CD8-positive, alpha-beta memory T cell (primary cell): Measurements from ENCODE around the gene HNMT. TPM values are rescaled to one million over a fixed set of nuclear protein-coding genes. Genes with fewer than 3 reads are reported as not detected.
"Not testable (repeated sequence)": the region's sequence is repeated elsewhere in the genome, so short reads cannot be mapped to it uniquely, and the experiment has no call there.

Experiments used
- CTCF ChIA-PET: fragments of 350-600 bp; sonication (Branson Sonifier 250); formaldehyde crosslinking; loops from one replicate; lab custom pipeline; 2021; ENCODE audit warnings: antibody characterized with exemption; lab: Charles Lee
- POLR2A ChIA-PET: fragments of 350-600 bp; sonication (Branson Sonifier 250); formaldehyde crosslinking; loops from one replicate; lab custom pipeline; 2021; ENCODE audit warnings: antibody characterized with exemption; lab: Charles Lee
- DNase-seq, 5 donors: peaks; one replicate each; pipeline versions ENCODE4 v3.0.0 to v3.0.0-alpha.2; 2020 to 2022; ENCODE audit warnings: mixed read lengths in 1 of 5
- H3K27ac ChIP-seq: one replicate; pipeline ENCODE4 v1.7.0; 2013; ENCODE audit warnings: low read depth, mild to moderate bottlenecking, low read length, moderate library complexity
- H3K27me3 ChIP-seq: 2 replicates; pipeline ENCODE4 v1.7.0; 2013; ENCODE audit warnings: low read length, mild to moderate bottlenecking; ENCODE audit not compliant: insufficient read depth, poor library complexity, severe bottlenecking
- H3K36me3 ChIP-seq: 2 replicates; pipeline ENCODE4 v1.7.0; 2013; ENCODE audit warnings: mild to moderate bottlenecking, low read length, moderate library complexity; ENCODE audit not compliant: insufficient read depth
- H3K4me1 ChIP-seq: 2 replicates; pipeline ENCODE4 v1.7.0; 2013; ENCODE audit warnings: mild to moderate bottlenecking, low read length, moderate library complexity; ENCODE audit not compliant: insufficient read depth
- H3K4me3 ChIP-seq: 2 replicates; pipeline ENCODE4 v1.7.0; 2013; ENCODE audit warnings: mild to moderate bottlenecking, low read length
- H3K9me3 ChIP-seq: 2 replicates; pipeline ENCODE4 v1.7.0; 2013; ENCODE audit warnings: mild to moderate bottlenecking, low read length
- H3K27ac Mint-ChIP-seq, 8 donors: one replicate each; pipeline ENCODE4 v1.8.0; 2020 to 2021; ENCODE audit warnings: mixed read lengths in 8 of 8, mild to moderate bottlenecking in 6 of 8, inconsistent platforms in 3 of 8, moderate library complexity in 3 of 8
- H3K27me3 Mint-ChIP-seq, 2 donors: one replicate each; pipeline ENCODE4 v1.8.0; 2020 to 2021; ENCODE audit warnings: mixed read lengths in 2 of 2, mild to moderate bottlenecking in 1 of 2, moderate library complexity in 1 of 2
- H3K36me3 Mint-ChIP-seq, 3 donors: one replicate each; pipeline ENCODE4 v1.8.0; 2020 to 2021; ENCODE audit warnings: mixed read lengths in 3 of 3, inconsistent platforms in 1 of 3, mild to moderate bottlenecking in 1 of 3
- H3K4me1 Mint-ChIP-seq, 3 donors: one replicate each; pipeline ENCODE4 v1.8.0; 2020 to 2021; ENCODE audit warnings: mixed read lengths in 3 of 3, inconsistent platforms in 1 of 3, mild to moderate bottlenecking in 1 of 3
- H3K4me3 Mint-ChIP-seq, 7 donors: one replicate each; pipeline ENCODE4 v1.8.0; 2020 to 2021; ENCODE audit warnings: mixed read lengths in 7 of 7, mild to moderate bottlenecking in 6 of 7, moderate library complexity in 4 of 7, inconsistent platforms in 2 of 7
- H3K9me3 Mint-ChIP-seq, 5 donors: one replicate each; pipeline ENCODE4 v1.8.0; 2020 to 2022; ENCODE audit warnings: mixed read lengths in 5 of 5, mild to moderate bottlenecking in 3 of 5, moderate library complexity in 2 of 5, inconsistent platforms in 1 of 5
- polyA plus RNA-seq: library from polyadenylated mRNA; unstranded; fragments of 300-500 nt; fragmentation: Illumina TruSeq; gene quantifications from one replicate; pipeline ENCODE4 v1.2.3, GENCODE V29; 2021
- total RNA-seq, 2 experiments: library from RNA; stranded (reverse); gene quantifications; one replicate each; pipeline ENCODE4 v1.2.3, GENCODE V29; 2021

HNMT gene
- total and polyA plus RNA-seq, 3 experiments from 2014 or later, result 0.61 to 0.78 TPM; not detected in 1

- Histone ChIP-seq H3K27ac (no peak overlapping the region), H3K36me3 (no peaks in the 10 kb centered on the region), H3K27me3 (no peaks in the 10 kb centered on the region), H3K4me3 (no peak overlapping the region), H3K9me3 (no peaks in the 10 kb centered on the region), H3K4me1 (no peaks in the 10 kb centered on the region)
- Mint-ChIP-seq H3K27me3 (no peaks in the 10 kb centered on the region), H3K4me3 (no peak overlapping the region), H3K4me1 (no peaks in the 10 kb centered on the region), H3K36me3 (no peaks in the 10 kb centered on the region), H3K27ac (no peak overlapping the region), H3K9me3 (peaks cover 0 to 4% (median 0%) of the 10 kb centered on the region in 5 donors)
- CTCF ChIA-PET, result no interaction called here
- DNase-seq, result no peak
- POLR2A ChIA-PET, result no interaction called here
Measured at GRCh38 chr2:138034536-138034935, 70.3 kb downstream of the HNMT start.

GRCh38 chr2:138035608-138036217 lies 71.4 kb downstream of the HNMT start:
- Mint-ChIP-seq H3K36me3 (no peaks in the 10 kb centered on the region), H3K4me1 (no peaks in the 10 kb centered on the region), H3K9me3 (peaks cover 0 to 4% (median 0%) of the 10 kb centered on the region in 5 donors), H3K27ac (peak overlapping the region in 1 of 8 donors; percentile 16), H3K4me3 (no peak overlapping the region), H3K27me3 (no peaks in the 10 kb centered on the region)
- DNase-seq, result no peak
- H3K27ac ChIP-seq, result no peak overlapping the region
- no peaks in the 10 kb centered on the region for H3K27me3 ChIP-seq
- CTCF ChIA-PET, result no interaction called here
- H3K4me1 ChIP-seq, result no peaks in the 10 kb centered on the region
- H3K4me3 ChIP-seq, result no peak overlapping the region
- H3K9me3 ChIP-seq, result no peaks in the 10 kb centered on the region
- POLR2A ChIA-PET, result no interaction called here
- H3K36me3 ChIP-seq, result no peaks in the 10 kb centered on the region

GRCh38 chr2:138036522-138036921 lies 72.2 kb downstream of the HNMT start:
- Mint-ChIP-seq H3K27me3 (no peaks in the 10 kb centered on the region), H3K27ac (no peak overlapping the region), H3K4me3 (no peak overlapping the region), H3K4me1 (no peaks in the 10 kb centered on the region), H3K9me3 (peaks cover 0 to 4% (median 0%) of the 10 kb centered on the region in 5 donors), H3K36me3 (no peaks in the 10 kb centered on the region)
- no peaks in the 10 kb centered on the region for H3K9me3 ChIP-seq
- no peak for DNase-seq
- H3K36me3 ChIP-seq, result no peaks in the 10 kb centered on the region
- H3K27ac ChIP-seq, result no peak overlapping the region
- no peaks in the 10 kb centered on the region for H3K4me1 ChIP-seq
- H3K27me3 ChIP-seq, result no peaks in the 10 kb centered on the region
- ChIA-PET CTCF (no interaction called here), POLR2A (no interaction called here)
- no peak overlapping the region for H3K4me3 ChIP-seq

GRCh38 chr2:138037090-138037489 lies 72.8 kb downstream of the HNMT start:
- no peak overlapping the region for H3K4me3 Mint-ChIP-seq
- H3K27me3 ChIP-seq, result no peaks in the 10 kb centered on the region
- CTCF ChIA-PET, result no interaction called here
- no peak overlapping the region for H3K27ac Mint-ChIP-seq
- H3K4me3 ChIP-seq, result no peak overlapping the region
- DNase-seq, result no peak
- no peaks in the 10 kb centered on the region for H3K36me3 ChIP-seq
- H3K36me3 Mint-ChIP-seq, result no peaks in the 10 kb centered on the region
- H3K9me3 Mint-ChIP-seq, result peaks cover 0 to 4% (median 0%) of the 10 kb centered on the region in 5 donors
- H3K9me3 ChIP-seq, result no peaks in the 10 kb centered on the region
- no peak overlapping the region for H3K27ac ChIP-seq
- no peaks in the 10 kb centered on the region for H3K4me1 Mint-ChIP-seq
- H3K27me3 Mint-ChIP-seq, result no peaks in the 10 kb centered on the region
- POLR2A ChIA-PET, result no interaction called here
- no peaks in the 10 kb centered on the region for H3K4me1 ChIP-seq

GRCh38 chr2:138040616-138041015 lies 76.3 kb downstream of the HNMT start:
- Histone ChIP-seq H3K27ac (no peak overlapping the region), H3K9me3 (no peaks in the 10 kb centered on the region), H3K36me3 (no peaks in the 10 kb centered on the region), H3K27me3 (no peaks in the 10 kb centered on the region), H3K4me3 (no peak overlapping the region), H3K4me1 (no peaks in the 10 kb centered on the region)
- DNase-seq, result no peak
- Mint-ChIP-seq H3K36me3 (no peaks in the 10 kb centered on the region), H3K27me3 (no peaks in the 10 kb centered on the region), H3K4me3 (no peak overlapping the region), H3K9me3 (peaks cover 0 to 17% (median 5%) of the 10 kb centered on the region in 5 donors), H3K27ac (no peak overlapping the region), H3K4me1 (no peaks in the 10 kb centered on the region)
- CTCF ChIA-PET, result no interaction called here
- POLR2A ChIA-PET, result no interaction called here

- no peaks in the 10 kb centered on the region for H3K36me3 Mint-ChIP-seq
- peaks cover 0 to 17% (median 8%) of the 10 kb centered on the region in 5 donors for H3K9me3 Mint-ChIP-seq
- Histone ChIP-seq H3K27ac (no peak overlapping the region), H3K4me1 (no peaks in the 10 kb centered on the region), H3K36me3 (no peaks in the 10 kb centered on the region), H3K4me3 (no peak overlapping the region), H3K27me3 (no peaks in the 10 kb centered on the region), H3K9me3 (no peaks in the 10 kb centered on the region)
- CTCF ChIA-PET, result no interaction called here
- POLR2A ChIA-PET, result no interaction called here
- DNase-seq, result no peak
- H3K27ac Mint-ChIP-seq, result no peak overlapping the region
- peaks cover 0 to 1% of the 10 kb centered on the region in 2 donors for H3K27me3 Mint-ChIP-seq
- H3K4me3 Mint-ChIP-seq, result no peak overlapping the region
- no peaks in the 10 kb centered on the region for H3K4me1 Mint-ChIP-seq
Measured at GRCh38 chr2:138042311-138042710, 78.0 kb downstream of the HNMT start.

- POLR2A ChIA-PET, H3K36me3 Mint-ChIP-seq, H3K9me3 ChIP-seq: not testable (repeated sequence)
Measured at GRCh38 chr2:138043588-138043987, 79.3 kb downstream of the HNMT start.

GRCh38 chr2:138058427-138058826 lies 94.2 kb downstream of the HNMT start:
- H3K9me3 ChIP-seq, result no peaks in the 10 kb centered on the region
- H3K4me3 Mint-ChIP-seq, result no peak overlapping the region
- H3K4me1 Mint-ChIP-seq, result no peaks in the 10 kb centered on the region
- H3K36me3 Mint-ChIP-seq, result no peaks in the 10 kb centered on the region
- H3K27me3 ChIP-seq, result no peaks in the 10 kb centered on the region
- no peak for DNase-seq
- ChIA-PET CTCF (no interaction called here), POLR2A (no interaction called here)
- no peaks in the 10 kb centered on the region for H3K4me1 ChIP-seq
- no peaks in the 10 kb centered on the region for H3K36me3 ChIP-seq
- H3K27ac ChIP-seq, result no peak overlapping the region
- H3K9me3 Mint-ChIP-seq, result peaks cover 0 to 3% (median 0%) of the 10 kb centered on the region in 5 donors
- no peak overlapping the region for H3K4me3 ChIP-seq
- no peak overlapping the region for H3K27ac Mint-ChIP-seq
- H3K27me3 Mint-ChIP-seq, result no peaks in the 10 kb centered on the region

More at GRCh38 chr2:138043588-138043987, 79.3 kb downstream of the HNMT start:
- H3K27me3 ChIP-seq, H3K27me3 Mint-ChIP-seq, DNase-seq, H3K4me3 Mint-ChIP-seq, H3K4me3 ChIP-seq, H3K27ac ChIP-seq, CTCF ChIA-PET, H3K4me1 ChIP-seq, H3K4me1 Mint-ChIP-seq, H3K27ac Mint-ChIP-seq, H3K36me3 ChIP-seq: not testable (repeated sequence)
- peaks cover 0 to 17% (median 8%) of the 10 kb centered on the region in 5 donors for H3K9me3 Mint-ChIP-seq
